ENCODE data around the gene SYNJ2. TPM values are rescaled to one million over a fixed set of nuclear protein-coding genes. Genes with fewer than 3 reads are reported as not detected.

SYNJ2 gene
- total RNA-seq, 1 donor from 2014 or later = 14.2 TPM

DNA sequence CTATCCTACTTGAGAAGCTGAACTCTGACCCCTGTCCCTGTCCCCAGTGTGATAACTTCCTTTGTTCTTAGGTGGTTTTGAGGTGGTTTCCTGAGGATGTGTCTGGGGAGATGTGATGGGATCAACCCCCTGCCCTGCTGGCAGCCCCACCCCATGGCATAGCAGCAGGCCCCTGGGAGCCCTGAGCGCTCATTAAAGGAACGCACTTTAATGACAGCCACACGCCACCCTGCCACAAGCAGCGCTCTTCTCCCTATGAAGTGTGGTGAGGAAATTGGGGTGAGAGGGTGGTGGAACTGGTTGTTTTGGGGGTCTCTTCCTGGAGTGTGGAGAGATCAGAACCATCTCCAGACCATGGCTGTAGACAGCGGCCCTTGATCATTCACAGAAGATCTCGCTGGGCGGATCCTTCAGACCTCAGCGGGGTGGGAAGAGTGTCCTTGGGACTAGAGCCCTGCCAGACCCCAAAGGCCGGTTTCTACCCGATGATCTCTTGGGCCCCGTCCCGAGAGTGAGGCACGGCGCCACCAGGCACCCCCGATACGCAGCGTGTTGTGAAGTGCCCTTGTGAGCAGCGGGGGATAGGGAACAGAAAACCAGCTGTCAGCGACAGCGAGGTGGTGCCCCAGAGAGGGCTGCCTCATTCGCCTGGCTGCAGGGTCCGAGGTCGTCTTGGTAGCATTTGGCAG, 45.4 kb downstream of the SYNJ2 start:
- DNase-seq (ENCODE audit: low read depth) = no peak

DNA sequence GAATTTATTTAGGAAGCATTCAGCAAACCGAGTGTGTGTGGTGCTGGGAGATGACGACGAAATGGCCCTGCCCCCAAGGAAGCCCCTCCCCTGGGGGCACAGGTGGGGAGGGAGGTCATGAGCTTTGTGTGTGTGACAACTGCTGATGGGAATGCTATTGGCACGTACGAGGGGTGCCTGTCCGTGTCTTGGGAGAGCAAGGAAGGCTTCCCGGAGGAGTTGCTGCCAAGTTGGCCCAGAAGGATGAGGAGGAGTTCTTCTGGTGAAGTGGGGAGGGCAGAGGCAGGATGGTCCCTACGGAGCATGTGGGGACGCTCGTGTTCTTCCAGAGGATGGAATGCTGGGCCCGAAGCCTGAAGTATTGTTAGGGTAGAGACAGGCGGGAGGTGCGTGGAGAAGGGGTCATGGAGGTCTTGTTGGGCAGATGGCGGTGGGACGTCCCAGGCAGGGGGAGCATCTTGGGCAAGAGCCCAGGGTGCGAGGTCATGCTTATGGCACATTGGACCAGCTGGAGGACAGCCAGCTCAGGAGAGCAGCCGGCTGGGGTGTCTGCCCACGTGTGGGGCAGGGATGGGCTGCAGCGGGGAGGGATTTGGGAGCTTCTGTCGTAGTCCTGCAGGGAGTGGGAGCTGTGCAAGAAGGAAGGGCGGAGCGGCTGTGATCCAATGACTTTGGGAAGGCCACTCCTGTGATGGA, 46.1 kb downstream of the SYNJ2 start:
- DNase-seq (ENCODE audit: low read depth) = no peak

GRCh38 chr6:158028421-158028820, 46.8 kb downstream of the SYNJ2 start:
- no peak for DNase-seq (ENCODE audit: low read depth)

GRCh38 chr6:158028876-158029275, 47.2 kb downstream of the SYNJ2 start:
- no peak for DNase-seq (ENCODE audit: low read depth)

DNA sequence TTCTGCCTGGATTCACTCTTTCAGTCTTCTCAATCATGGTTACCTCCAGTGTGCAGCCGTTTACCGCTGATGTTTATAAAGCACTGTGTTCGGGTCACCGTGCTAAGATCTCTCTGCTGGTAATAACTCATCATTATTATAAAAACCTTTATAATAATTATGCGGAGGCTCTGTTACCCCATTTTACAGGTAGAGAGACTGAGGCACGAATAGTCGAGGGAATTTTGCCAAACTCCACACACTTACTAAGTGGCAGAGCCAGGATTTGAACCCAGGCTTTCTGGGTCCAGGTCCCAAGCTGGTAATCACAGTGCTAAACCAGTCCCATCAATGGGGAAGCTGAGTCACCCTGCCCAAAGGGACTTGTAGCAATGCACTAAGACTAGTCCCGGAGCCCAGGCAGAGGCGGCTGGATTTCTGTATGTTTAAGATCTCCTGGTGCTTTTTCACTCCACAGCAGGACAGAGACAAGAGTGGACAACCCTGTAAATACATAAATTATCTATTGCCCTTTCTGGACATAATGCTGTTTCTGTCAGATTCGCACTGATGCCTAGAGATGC, 48.1 kb downstream of the SYNJ2 start:
- DNase-seq (ENCODE audit: low read depth) = no peak

GRCh38 chr6:158030380-158031300, 49.0 kb downstream of the SYNJ2 start:
- DNase-seq (ENCODE audit: low read depth) = no peak

- DNase-seq (ENCODE audit: low read depth) = peak; percentile 97
Measured at GRCh38 chr6:158031381-158032353, 50.0 kb downstream of the SYNJ2 start.

DNA sequence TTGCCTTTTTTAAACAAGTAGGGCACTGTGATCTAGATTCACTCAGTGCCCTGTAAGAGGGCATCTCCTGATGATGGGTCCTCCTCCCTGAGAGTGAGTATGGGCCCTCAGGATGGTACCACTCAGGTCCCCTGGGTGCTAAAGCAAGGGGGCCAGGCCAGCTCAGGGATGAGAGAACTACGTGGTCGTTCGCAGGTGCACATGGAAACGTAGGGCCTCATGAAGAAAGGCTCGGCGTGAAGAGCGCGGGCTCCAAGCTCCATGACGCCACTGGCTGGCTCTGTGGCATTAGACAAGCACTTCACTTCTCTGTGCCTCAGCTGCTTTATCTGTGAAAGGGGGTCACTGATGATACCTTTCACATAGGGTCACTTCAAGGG, 50.7 kb downstream of the SYNJ2 start:
- no peak for DNase-seq (ENCODE audit: low read depth)

- no peak for DNase-seq (ENCODE audit: low read depth)
Measured at GRCh38 chr6:158033077-158033750, 51.6 kb downstream of the SYNJ2 start.

- no peak for DNase-seq (ENCODE audit: low read depth)
Measured at GRCh38 chr6:158033751-158034702, 52.4 kb downstream of the SYNJ2 start.

DNA sequence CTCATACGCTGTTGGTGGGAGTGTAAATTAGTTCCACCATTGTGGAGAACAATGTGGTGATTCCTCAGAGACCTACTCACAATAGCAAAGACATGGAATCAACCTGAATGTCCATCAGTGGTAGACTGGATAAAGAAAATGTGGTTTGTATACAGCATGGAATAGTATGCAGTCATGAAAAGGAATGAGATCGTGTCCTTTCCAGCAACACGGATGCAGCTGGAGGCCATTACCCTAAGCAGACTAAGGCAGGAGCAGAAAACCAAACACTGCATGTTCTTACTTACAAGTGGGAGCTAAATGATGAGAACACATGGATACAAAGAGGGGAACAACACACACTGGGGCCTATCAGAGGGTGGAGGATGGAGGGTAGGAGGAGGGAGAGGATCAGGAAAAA, 54.6 kb downstream of the SYNJ2 start:
- DNase-seq (ENCODE audit: low read depth) = no peak

GRCh38 chr6:158037021-158037420, 55.4 kb downstream of the SYNJ2 start:
- no peak for DNase-seq (ENCODE audit: low read depth)

GRCh38 chr6:158037771-158038170, 56.1 kb downstream of the SYNJ2 start:
- DNase-seq (ENCODE audit: low read depth) = no peak

- peak; percentile 76 for DNase-seq (ENCODE audit: low read depth)
Measured at GRCh38 chr6:158038291-158039177, 56.9 kb downstream of the SYNJ2 start.

DNA sequence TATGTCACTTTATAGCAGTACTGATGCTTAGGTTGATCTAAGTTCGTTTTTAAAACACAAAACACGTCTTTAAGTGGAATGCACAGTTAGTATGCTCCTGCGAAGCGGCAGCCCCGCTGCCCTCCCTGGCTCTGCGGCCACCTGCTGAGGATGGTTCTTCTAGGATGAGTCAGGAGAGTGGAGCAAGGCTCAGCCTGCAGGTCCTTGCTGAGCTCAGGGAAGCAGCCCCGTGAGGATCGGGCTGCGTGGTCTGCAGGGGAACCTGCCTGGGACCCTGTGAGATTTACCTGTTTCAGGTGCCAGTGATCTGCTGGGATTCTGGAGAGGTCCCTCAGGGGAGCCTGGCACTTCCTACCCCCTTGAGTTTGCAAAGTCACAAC, 57.5 kb downstream of the SYNJ2 start:
- no peak for DNase-seq (ENCODE audit: low read depth)

DNA sequence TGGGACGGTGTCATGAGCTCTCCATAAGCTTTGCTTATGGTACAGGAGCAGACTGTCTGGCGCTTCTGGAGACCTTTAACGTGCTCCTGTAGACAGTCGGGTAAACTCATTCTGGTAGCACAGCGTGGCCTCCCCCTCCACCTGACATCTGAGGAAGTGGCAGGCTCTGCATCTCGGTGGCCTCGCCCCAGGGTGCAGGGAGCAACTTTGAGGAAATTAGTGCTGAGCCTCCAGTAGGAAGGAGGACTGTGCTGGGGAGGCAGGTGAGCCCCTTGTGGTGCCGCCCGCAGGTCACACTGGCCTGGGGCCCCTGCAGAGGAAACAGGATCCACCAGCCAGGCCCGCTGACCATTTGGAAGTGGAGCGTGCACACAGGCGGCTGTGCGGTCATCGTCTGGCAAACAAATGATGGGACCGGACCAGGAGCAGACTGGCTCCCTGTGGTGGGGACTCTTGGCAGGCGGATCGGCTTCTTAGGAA, 57.9 kb downstream of the SYNJ2 start:
- no peak for DNase-seq (ENCODE audit: low read depth)

DNA sequence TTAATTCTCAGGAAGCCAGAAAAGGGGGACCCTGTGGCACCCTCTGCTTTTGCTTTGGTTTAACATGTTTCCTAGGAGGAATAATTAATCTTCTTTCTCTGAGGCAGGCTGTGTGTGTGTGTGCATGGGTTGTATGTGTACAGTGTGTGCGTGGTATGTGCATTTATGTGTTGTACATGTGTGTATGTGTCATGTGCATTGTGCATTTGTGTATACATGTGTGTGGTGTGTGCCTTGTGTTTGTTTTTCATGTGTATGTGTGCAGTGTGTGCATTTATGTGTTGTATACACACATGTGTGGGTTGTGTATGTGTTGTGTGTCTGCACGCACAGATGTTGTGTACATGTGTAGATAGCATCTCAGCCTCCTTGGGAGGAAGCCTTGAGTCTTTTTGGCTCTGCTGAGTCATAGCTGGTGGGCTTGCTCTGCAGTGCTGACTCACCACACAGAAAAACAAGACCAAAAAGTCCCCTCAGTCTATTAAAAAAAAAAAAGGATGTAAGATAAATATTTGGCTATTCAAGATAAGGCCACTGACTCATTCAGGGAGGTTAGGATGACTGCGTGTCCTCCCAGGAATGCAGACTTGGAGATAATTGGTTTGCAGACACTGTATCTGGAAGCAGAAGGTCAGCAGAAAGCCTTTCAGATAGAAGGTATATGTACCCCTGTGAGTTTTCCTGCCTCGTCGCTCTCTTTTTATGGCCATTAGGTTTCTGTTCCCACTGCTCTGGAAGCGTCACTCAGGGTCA, 58.6 kb downstream of the SYNJ2 start:
- DNase-seq (ENCODE audit: low read depth) = peak; percentile 72

Data from myocyte (in vitro differentiated cells).